NB4 (cell line): ENCODE results near the gene MACC1.

Experiments
- DNase-seq: peaks from one replicate; pipeline ENCODE4 v3.0.0; 2010; ENCODE audit warnings: low read depth
- H3K4me3 ChIP-seq: one replicate; pipeline ENCODE4 v1.5.1; 2011; ENCODE audit warnings: mild to moderate bottlenecking, low read depth, low read length, moderate library complexity
- MYC ChIP-seq: IDR thresholded peaks from 2 replicates; pipeline ENCODE4 v1.6.1; 2011; ENCODE audit warnings: low read depth, low read length
- POLR2A ChIP-seq: IDR thresholded peaks from 2 replicates; pipeline ENCODE4 v1.6.1; 2011; ENCODE audit warnings: mild to moderate bottlenecking; ENCODE audit not compliant: insufficient read length; ENCODE audit errors: extremely low read depth
- TF ChIP-seq, protein P1 (sequence below): IDR thresholded peaks from one replicate; pipeline ENCODE4 v1.5.1; 2012; ENCODE audit warnings: low read depth, low read length
- TF ChIP-seq, protein P2 (sequence below): IDR thresholded peaks from 2 replicates; pipeline ENCODE4 v1.6.1; 2011; ENCODE audit warnings: low read depth, low read length

Gene MACC1

DNA sequence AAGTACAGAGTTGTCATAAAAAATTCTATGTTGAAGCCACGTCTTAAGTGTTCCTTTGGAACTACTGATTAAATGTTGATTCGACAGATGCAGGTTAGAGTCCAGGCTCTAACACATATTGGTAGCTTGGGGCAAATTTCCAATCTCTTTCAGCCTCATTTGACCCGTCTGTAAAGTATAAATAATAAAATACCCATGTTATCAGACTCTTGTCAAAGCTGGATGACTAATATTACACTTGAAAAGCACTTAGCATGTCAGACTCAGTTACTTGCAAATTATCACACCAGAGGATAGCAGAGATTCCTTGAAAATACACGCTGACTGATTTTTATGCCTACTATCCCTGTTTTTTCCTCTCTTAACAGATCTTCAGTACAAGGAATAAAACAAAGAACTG is 18.1 kb upstream of the MACC1 start:
- TF ChIP-seq, protein P1, sequence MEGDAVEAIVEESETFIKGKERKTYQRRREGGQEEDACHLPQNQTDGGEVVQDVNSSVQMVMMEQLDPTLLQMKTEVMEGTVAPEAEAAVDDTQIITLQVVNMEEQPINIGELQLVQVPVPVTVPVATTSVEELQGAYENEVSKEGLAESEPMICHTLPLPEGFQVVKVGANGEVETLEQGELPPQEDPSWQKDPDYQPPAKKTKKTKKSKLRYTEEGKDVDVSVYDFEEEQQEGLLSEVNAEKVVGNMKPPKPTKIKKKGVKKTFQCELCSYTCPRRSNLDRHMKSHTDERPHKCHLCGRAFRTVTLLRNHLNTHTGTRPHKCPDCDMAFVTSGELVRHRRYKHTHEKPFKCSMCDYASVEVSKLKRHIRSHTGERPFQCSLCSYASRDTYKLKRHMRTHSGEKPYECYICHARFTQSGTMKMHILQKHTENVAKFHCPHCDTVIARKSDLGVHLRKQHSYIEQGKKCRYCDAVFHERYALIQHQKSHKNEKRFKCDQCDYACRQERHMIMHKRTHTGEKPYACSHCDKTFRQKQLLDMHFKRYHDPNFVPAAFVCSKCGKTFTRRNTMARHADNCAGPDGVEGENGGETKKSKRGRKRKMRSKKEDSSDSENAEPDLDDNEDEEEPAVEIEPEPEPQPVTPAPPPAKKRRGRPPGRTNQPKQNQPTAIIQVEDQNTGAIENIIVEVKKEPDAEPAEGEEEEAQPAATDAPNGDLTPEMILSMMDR, result no peak
- TF ChIP-seq POLR2A, result no peak
- TF ChIP-seq, protein P2, sequence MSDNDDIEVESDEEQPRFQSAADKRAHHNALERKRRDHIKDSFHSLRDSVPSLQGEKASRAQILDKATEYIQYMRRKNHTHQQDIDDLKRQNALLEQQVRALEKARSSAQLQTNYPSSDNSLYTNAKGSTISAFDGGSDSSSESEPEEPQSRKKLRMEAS, result no peak
- no peak for TF ChIP-seq MYC
- DNase-seq, result no peak

DNA sequence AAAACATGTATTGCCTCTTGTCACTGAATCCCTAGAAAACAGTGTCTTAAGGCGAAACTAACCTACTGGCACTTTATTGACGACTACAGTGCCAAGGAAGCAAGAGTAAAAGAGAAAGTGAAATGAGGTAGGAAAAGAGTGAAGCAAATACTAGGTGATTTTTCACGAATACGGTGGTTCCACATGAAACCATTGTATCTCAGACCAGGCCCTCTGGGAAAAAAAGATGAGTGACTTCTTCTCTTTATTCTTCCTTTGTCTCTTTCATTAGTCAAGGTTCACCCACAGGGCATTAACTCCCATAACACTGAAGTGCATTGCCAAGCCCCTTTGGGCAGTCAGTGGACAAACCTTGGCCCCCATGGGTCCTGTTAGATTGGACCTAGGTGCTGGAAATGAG is 16.2 kb upstream of the MACC1 start:
- DNase-seq, result no peak
- TF ChIP-seq, protein P1, result no peak
- no peak for TF ChIP-seq MYC
- no peak for TF ChIP-seq POLR2A
- TF ChIP-seq, protein P2, result no peak
- no peak overlapping the region for H3K4me3 ChIP-seq

More for the DNA sequence above, 18.1 kb upstream of the MACC1 start:
- no peak overlapping the region for H3K4me3 ChIP-seq

DNA sequence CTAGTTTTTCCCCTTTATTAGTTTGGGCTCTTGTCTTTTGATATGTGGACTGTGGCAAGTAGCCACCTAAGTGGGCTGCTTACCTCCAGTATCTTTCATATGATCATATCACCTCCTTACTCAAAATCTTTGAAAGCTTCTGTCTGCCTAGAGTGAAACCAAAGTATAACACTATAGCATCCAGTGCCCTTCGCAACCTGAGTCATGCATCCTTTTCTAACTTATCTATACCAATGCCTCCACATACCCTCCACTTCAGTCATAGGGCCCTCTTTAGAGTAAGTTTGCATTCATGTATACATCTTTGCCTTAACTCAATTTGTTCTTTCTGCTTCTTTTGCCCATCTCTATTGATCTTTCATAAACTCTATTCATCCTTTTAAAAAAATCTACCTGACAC is 15.7 kb upstream of the MACC1 start:
- no peak overlapping the region for H3K4me3 ChIP-seq
- TF ChIP-seq POLR2A (no peak), MYC (no peak)
- TF ChIP-seq, protein P1, result no peak
- TF ChIP-seq, protein P2, result no peak
- DNase-seq, result no peak

DNA sequence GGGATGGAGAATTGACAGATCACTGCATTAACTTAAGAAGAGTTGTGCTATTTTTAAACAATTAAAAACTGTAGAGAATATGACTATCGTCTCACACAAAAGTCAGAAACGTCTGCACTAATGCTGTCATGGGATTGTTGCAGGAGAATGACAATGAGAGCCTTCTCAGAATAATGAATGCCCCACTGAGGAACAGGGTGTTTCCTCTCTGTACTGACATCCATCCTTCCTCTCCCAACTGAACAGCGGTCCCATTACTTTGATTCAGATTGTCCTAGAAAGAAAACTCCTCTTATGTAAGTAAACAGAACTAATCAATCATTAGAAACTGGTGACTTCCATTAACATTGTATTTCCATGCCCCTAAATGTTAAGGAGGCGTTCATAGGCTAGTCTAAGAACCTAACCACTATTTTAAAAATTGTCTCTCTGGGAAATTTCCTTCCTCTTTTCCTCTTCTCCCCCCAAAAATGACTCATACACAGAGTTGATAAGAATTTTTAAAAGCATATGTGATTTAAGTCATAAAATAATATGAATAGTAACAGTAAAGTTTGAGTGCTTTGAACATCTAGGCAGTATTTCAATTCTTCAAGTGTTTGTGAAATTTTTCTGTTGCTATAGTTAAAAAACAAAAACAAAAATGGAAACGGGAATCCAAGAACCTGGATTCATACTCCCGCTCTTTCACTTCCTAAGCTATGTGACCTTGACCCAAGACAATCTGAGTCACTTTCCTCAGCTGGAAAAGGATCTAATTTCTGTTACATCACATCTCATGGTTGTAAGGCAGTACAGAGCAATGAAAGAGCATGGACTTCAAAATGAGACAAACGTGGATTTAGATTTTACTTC is 12.7 kb upstream of the MACC1 start:
- TF ChIP-seq POLR2A, result no peak
- TF ChIP-seq, protein P2, result no peak
- TF ChIP-seq MYC, result no peak
- TF ChIP-seq, protein P1, result no peak
- peak; percentile 28 for DNase-seq

DNA sequence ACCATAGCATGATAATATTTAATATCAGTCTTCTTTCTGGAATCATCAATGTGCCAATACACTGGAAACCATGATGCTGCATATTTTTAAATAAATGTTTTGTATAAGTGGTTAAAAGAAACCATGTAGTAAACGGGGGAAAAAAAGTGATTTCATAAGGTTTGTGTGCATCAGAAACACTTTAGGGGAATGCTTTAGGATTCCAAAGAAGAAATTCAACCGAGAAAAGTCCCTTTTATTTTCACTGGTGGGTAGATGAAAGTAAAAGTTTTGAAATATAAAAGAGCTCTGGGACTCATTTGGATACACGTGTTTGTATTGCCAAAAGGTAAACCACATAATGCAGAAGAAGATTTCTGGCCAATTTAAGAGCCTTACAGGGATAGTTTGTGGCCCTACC is 11.9 kb upstream of the MACC1 start:
- H3K4me3 ChIP-seq, result no peak overlapping the region
- TF ChIP-seq, protein P2, result no peak
- TF ChIP-seq POLR2A, result no peak
- no peak for TF ChIP-seq MYC
- DNase-seq, result no peak

More for the DNA sequence above, 12.7 kb upstream of the MACC1 start:
- no peak overlapping the region for H3K4me3 ChIP-seq

DNA sequence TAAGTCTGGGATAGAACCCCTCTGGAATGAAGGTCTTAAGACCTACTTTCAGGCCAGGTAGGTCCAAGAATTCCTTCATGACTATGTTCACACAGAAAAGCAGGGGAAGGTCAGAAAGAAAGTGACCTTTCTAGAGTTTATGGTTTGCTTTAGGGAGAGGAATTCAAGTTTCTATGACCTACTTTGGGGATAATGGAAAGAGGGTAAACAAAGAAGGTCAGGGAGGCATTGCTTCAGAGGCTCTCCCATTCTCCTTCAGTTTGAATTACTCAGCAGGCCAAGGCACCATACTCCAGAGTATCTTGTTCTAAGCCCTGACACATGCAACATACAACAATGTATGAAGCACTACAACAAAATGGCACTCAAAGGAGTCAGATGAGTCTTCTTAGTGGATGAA is 11.5 kb upstream of the MACC1 start:
- no peak for DNase-seq
- H3K4me3 ChIP-seq, result no peak overlapping the region
- no peak for TF ChIP-seq POLR2A
- TF ChIP-seq, protein P1, result no peak
- TF ChIP-seq, protein P2, result no peak
- TF ChIP-seq MYC, result no peak
